H9 (cell line): Measurements from ENCODE around the gene ARVCF. TPM values are rescaled to one million over a fixed set of nuclear protein-coding genes. Genes with fewer than 3 reads are reported as not detected.

Experiments
- DNase-seq: peaks from one replicate; pipeline ENCODE4 v3.0.0-alpha.2; 2017
- H2AFZ ChIP-seq: one replicate; pipeline ENCODE4 v1.6.1; 2013; ENCODE audit warnings: mild to moderate bottlenecking, low read length, control low read depth, moderate library complexity
- H2AK5ac ChIP-seq: 2 replicates; pipeline ENCODE4 v1.6.1; 2013; ENCODE audit warnings: low read length, control low read depth, mixed read lengths; ENCODE audit not compliant: insufficient read length
- H2BK120ac ChIP-seq: one replicate; pipeline ENCODE4 v1.6.1; 2013; ENCODE audit warnings: low read depth, mild to moderate bottlenecking, low read length, control low read depth, inconsistent platforms; ENCODE audit not compliant: poor library complexity, severe bottlenecking
- H2BK12ac ChIP-seq: 2 replicates; pipeline ENCODE4 v1.6.1; 2013; ENCODE audit warnings: low read length, control low read depth, mixed read lengths, low read depth; ENCODE audit not compliant: insufficient read length
- H2BK15ac ChIP-seq: 2 replicates; pipeline ENCODE4 v1.6.1; 2013; ENCODE audit warnings: low read depth, low read length, control low read depth
- H2BK20ac ChIP-seq: one replicate; pipeline ENCODE4 v1.6.1; 2013; ENCODE audit warnings: low read depth, mild to moderate bottlenecking, low read length, control low read depth, inconsistent platforms; ENCODE audit not compliant: poor library complexity, severe bottlenecking
- H2BK5ac ChIP-seq: 2 replicates; pipeline ENCODE4 v1.6.1; 2013; ENCODE audit warnings: low read length, control low read depth, mixed read lengths; ENCODE audit not compliant: insufficient read length
- H3K14ac ChIP-seq: 2 replicates; pipeline ENCODE4 v1.6.1; 2013; ENCODE audit warnings: low read length, control low read depth; ENCODE audit not compliant: insufficient read depth
- H3K18ac ChIP-seq: 2 replicates; pipeline ENCODE4 v1.6.1; 2013; ENCODE audit warnings: low read depth, mild to moderate bottlenecking, mixed read lengths, low read length, control low read depth; ENCODE audit not compliant: insufficient read length
- H3K23ac ChIP-seq: 2 replicates; pipeline ENCODE4 v1.6.1; 2013; ENCODE audit warnings: low read length, control low read depth, mixed read lengths, low read depth; ENCODE audit not compliant: insufficient read length
- H3K23me2 ChIP-seq: 2 replicates; pipeline ENCODE4 v1.6.1; 2013; ENCODE audit warnings: low read depth, mild to moderate bottlenecking, mixed read lengths, low read length, control low read depth; ENCODE audit not compliant: insufficient read length, poor library complexity, severe bottlenecking
- H3K27ac ChIP-seq: 2 replicates; pipeline ENCODE4 v1.5.1; 2013; ENCODE audit warnings: low read length, control low read depth, mixed read lengths, low read depth; ENCODE audit not compliant: insufficient read length
- H3K27me3 ChIP-seq: 2 replicates; pipeline ENCODE4 v1.6.1; 2013; ENCODE audit warnings: low read length, control low read depth, inconsistent platforms; ENCODE audit not compliant: insufficient read depth
- H3K4ac ChIP-seq: 2 replicates; pipeline ENCODE4 v1.6.1; 2013; ENCODE audit warnings: low read depth, mild to moderate bottlenecking, control low read depth, inconsistent platforms, low read length, moderate library complexity
- H3K4me1 ChIP-seq: 2 replicates; pipeline ENCODE4 v1.6.1; 2013; ENCODE audit warnings: low read length, control low read depth, inconsistent platforms; ENCODE audit not compliant: insufficient read depth
- H3K4me2 ChIP-seq: 2 replicates; pipeline ENCODE4 v1.6.1; 2013; ENCODE audit warnings: low read length, control low read depth, mixed read lengths; ENCODE audit not compliant: insufficient read length, insufficient read depth
- H3K56ac ChIP-seq: 2 replicates; pipeline ENCODE4 v1.6.1; 2013; ENCODE audit warnings: low read depth, mild to moderate bottlenecking, mixed read lengths, low read length, control low read depth; ENCODE audit not compliant: insufficient read length
- H3K79me1 ChIP-seq: 2 replicates; pipeline ENCODE4 v1.6.1; 2013; ENCODE audit warnings: low read depth, mild to moderate bottlenecking, moderate library complexity, low read length, control low read depth, inconsistent platforms; ENCODE audit not compliant: insufficient read depth, poor library complexity, severe bottlenecking
- H3K79me2 ChIP-seq: 2 replicates; pipeline ENCODE4 v1.6.1; 2013; ENCODE audit warnings: low read length, control low read depth, inconsistent platforms; ENCODE audit not compliant: insufficient read depth
- H3K9ac ChIP-seq: 2 replicates; pipeline ENCODE4 v1.6.1; 2013; ENCODE audit warnings: low read length, control low read depth, mixed read lengths; ENCODE audit not compliant: insufficient read length; ENCODE audit errors: extremely low read depth
- H3K9me3 ChIP-seq: one replicate; pipeline ENCODE4 v1.6.1; 2013; ENCODE audit warnings: low read depth, low read length, inconsistent platforms; ENCODE audit not compliant: control insufficient read depth
- H3T11ph ChIP-seq: one replicate; pipeline ENCODE4 v1.6.1; 2013; ENCODE audit warnings: mild to moderate bottlenecking, low read length, control low read depth, inconsistent platforms
- H4K20me1 ChIP-seq: one replicate; pipeline ENCODE4 v1.6.1; 2013; ENCODE audit not compliant: control insufficient read depth, insufficient read length, insufficient read depth
- H4K5ac ChIP-seq: 2 replicates; pipeline ENCODE4 v1.6.1; 2013; ENCODE audit warnings: low read depth, mild to moderate bottlenecking, mixed read lengths, low read length, control low read depth; ENCODE audit not compliant: insufficient read length
- H4K8ac ChIP-seq: replicated peaks from 2 replicates; pipeline ENCODE4 v1.6.1; 2013; ENCODE audit warnings: low read length, control low read depth, mixed read lengths, low read depth; ENCODE audit not compliant: insufficient read length
- H4K91ac ChIP-seq: 2 replicates; pipeline ENCODE4 v1.6.1; 2013; ENCODE audit warnings: low read depth, mild to moderate bottlenecking, moderate library complexity, mixed read lengths, low read length, control low read depth; ENCODE audit not compliant: insufficient read length
- H3K27ac Mint-ChIP-seq, 3 experiments: 2 replicates in 2 of 3; 3 replicates in 1 of 3; pipeline ENCODE4 v1.8.0; 2020 to 2021; ENCODE audit warnings: mixed read lengths in 3 of 3, mild to moderate bottlenecking in 1 of 3, moderate library complexity in 1 of 3
- H3K27me3 Mint-ChIP-seq: 2 replicates; pipeline ENCODE4 v1.8.0; 2021; ENCODE audit warnings: low read depth, mild to moderate bottlenecking, moderate library complexity, mixed read lengths
- H3K36me3 Mint-ChIP-seq, 3 experiments: 2 replicates in 2 of 3; 3 replicates in 1 of 3; pipeline ENCODE4 v1.8.0; 2020 to 2021; ENCODE audit warnings: low read depth in 3 of 3, mixed read lengths in 3 of 3; ENCODE audit not compliant: insufficient read depth in 1 of 3
- H3K4me1 Mint-ChIP-seq, 2 experiments: 2 replicates each; pipeline ENCODE4 v1.8.0; 2020; ENCODE audit warnings: mixed read lengths in 2 of 2
- H3K4me3 Mint-ChIP-seq, 2 experiments: 2 replicates in 1 of 2; 3 replicates in 1 of 2; pipeline ENCODE4 v1.8.0; 2020 to 2021; ENCODE audit warnings: mild to moderate bottlenecking in 2 of 2, mixed read lengths in 2 of 2, moderate library complexity in 1 of 2
- H3K9me3 Mint-ChIP-seq, 2 experiments: 2 replicates in 1 of 2; 3 replicates in 1 of 2; pipeline ENCODE4 v1.8.0; 2020; ENCODE audit warnings: mild to moderate bottlenecking in 2 of 2, mixed read lengths in 2 of 2, moderate library complexity in 1 of 2
- WGBS: extraction: QIAGEN DNeasy Blood & Tissue Kit; methylation state at CpG from one replicate; pipeline ENCODE4 v1.1.7; 2013; ENCODE audit warnings: missing lambda C conversion rate, low lambda C conversion rate, mixed read lengths; ENCODE audit not compliant: insufficient read length; ENCODE audit errors: extremely low coverage; 5-methylcytosine and 5-hydroxymethylcytosine counted together
- total RNA-seq: library from RNA; stranded (reverse); gene quantifications from 2 replicates; pipeline ENCODE4 v1.2.1, GENCODE V29; 2021
- TF ChIP-seq, protein P1 (sequence below): fragments of 200-600 bp; sonication (generic); conservative IDR thresholded peaks from 3 replicates; pipeline ENCODE4 v1.8.0; 2021; ENCODE audit warnings: antibody characterized with exemption, mild to moderate bottlenecking

Gene ARVCF
- total RNA-seq, 1 experiment from 2014 or later = 40.7 TPM

DNA sequence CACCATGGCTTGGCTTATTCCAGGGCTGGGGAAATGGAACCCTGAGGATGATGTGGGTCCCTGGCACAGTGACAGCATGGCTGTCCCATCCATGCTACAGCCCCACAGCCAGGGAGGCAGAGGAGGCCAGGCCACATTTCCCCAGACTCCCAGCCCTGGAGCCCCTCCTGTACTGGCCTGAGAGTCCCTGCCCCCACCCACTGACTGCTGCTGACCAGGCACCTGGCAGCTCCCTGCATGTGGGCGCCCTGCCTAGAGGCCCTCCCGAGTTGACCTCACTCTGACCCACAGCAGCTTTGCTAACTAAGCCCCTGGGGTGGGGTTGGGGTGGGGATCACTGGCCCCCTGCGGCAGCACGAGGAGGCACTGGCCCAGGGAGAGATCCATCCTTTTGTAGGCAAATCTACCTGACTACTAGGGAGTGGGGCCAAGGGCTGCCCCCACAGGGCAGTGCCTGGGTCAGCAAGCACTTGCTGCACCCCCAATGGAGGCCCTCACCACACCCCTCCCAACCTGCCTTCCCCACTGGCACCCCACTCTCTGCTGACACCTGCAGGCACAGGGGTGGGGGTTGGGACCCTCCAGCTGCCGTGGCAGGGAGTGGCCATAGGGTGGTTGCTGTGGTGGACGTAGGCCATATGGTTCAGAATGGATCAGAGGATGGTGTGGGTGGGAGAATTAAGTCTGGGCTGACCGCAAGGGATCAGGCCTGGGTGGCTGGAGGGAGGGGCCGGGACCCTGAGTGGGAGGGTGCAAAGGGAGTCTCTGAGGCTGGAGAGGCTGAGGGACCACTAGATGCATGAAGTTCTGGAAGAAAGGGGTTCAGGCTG is 17.4 kb downstream of the ARVCF start:
- no peak overlapping the region for H2AK5ac ChIP-seq
- Mint-ChIP-seq H3K9me3 (peaks cover 11 to 14% of the 10 kb centered on the region in 2 experiments), H3K27ac (peak overlapping the region in 1 of 3 experiments; percentile 70; a peak in 2 of 7 replicates), H3K4me1 (peaks cover 29 to 33% of the 10 kb centered on the region in 2 experiments), H3K36me3 (peaks cover 0 to 13% (median 5%) of the 10 kb centered on the region in 3 experiments; a peak in 5 of 7 replicates), H3K4me3 (no peak overlapping the region), H3K27me3 (no peaks in the 10 kb centered on the region; the same call in 1 of the 2 replicates)
- WGBS = no CpG with 5 or more reads among the region's 8 CpGs
- H3T11ph ChIP-seq = no peak overlapping the region
- no peak overlapping the region for H3K56ac ChIP-seq
- H3K4me2 ChIP-seq = no peak overlapping the region
- H3K79me1 ChIP-seq = no peaks in the 10 kb centered on the region
- no peak overlapping the region for H2BK12ac ChIP-seq
- no peak overlapping the region for H4K91ac ChIP-seq
- H3K23ac ChIP-seq = no peak overlapping the region
- no peak overlapping the region for H2BK5ac ChIP-seq
- H4K5ac ChIP-seq = no peak overlapping the region
- H2BK120ac ChIP-seq = no peak overlapping the region
- TF ChIP-seq, protein P1, sequence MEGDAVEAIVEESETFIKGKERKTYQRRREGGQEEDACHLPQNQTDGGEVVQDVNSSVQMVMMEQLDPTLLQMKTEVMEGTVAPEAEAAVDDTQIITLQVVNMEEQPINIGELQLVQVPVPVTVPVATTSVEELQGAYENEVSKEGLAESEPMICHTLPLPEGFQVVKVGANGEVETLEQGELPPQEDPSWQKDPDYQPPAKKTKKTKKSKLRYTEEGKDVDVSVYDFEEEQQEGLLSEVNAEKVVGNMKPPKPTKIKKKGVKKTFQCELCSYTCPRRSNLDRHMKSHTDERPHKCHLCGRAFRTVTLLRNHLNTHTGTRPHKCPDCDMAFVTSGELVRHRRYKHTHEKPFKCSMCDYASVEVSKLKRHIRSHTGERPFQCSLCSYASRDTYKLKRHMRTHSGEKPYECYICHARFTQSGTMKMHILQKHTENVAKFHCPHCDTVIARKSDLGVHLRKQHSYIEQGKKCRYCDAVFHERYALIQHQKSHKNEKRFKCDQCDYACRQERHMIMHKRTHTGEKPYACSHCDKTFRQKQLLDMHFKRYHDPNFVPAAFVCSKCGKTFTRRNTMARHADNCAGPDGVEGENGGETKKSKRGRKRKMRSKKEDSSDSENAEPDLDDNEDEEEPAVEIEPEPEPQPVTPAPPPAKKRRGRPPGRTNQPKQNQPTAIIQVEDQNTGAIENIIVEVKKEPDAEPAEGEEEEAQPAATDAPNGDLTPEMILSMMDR = no peak
- no peaks in the 10 kb centered on the region for H3K23me2 ChIP-seq
- H3K18ac ChIP-seq = no peak overlapping the region
- H2BK15ac ChIP-seq = no peak overlapping the region
- H3K4me1 ChIP-seq = peaks cover 6% of the 10 kb centered on the region; the same call in 1 of the 2 replicates
- 0 out of 2 replicates have a peak overlapping the region, but pooled peaks have one; percentile 23 for H3K14ac ChIP-seq
- no peaks in the 10 kb centered on the region for H3K27me3 ChIP-seq
- DNase-seq = no peak
- no peak overlapping the region for H3K9ac ChIP-seq
- H2AFZ ChIP-seq = no peak overlapping the region
- H3K27ac ChIP-seq = no peak overlapping the region
- no peak overlapping the region for H2BK20ac ChIP-seq
- H3K4ac ChIP-seq = no peak overlapping the region
- H4K8ac ChIP-seq = no peak overlapping the region
- H3K9me3 ChIP-seq = no peaks in the 10 kb centered on the region
- H4K20me1 ChIP-seq = no peaks in the 10 kb centered on the region
- no peaks in the 10 kb centered on the region for H3K79me2 ChIP-seq
